Smooth muscle cell (in vitro differentiated cells): ENCODE data around the gene ENOX1. TPM values are rescaled to one million over a fixed set of nuclear protein-coding genes. Genes with fewer than 3 reads are reported as not detected.

Experiments used
- DNase-seq: peaks from one replicate; lab custom pipeline; 2025; ENCODE audit not compliant: unreplicated experiment; lab: John Stamatoyannopoulos, UW
- H2AFZ ChIP-seq: fragments of 200-600 bp; sonication (generic); 2 replicates; pipeline ENCODE4 v1.6.0; 2016; ENCODE audit warnings: antibody characterized with exemption, low read depth, mild to moderate bottlenecking
- H3F3A ChIP-seq: fragments of 200-600 bp; sonication (generic); 2 replicates; pipeline ENCODE4 v1.6.0; 2017; ENCODE audit warnings: antibody characterized with exemption, low read depth
- H3K27ac ChIP-seq: fragments of 200-600 bp; sonication (generic); 2 replicates; pipeline ENCODE4 v1.5.1; 2016; ENCODE audit warnings: low read depth, mild to moderate bottlenecking
- H3K27me3 ChIP-seq: fragments of 200-600 bp; sonication (generic); 2 replicates; pipeline ENCODE4 v1.6.1; 2016; ENCODE audit warnings: low read depth, mild to moderate bottlenecking
- H3K36me3 ChIP-seq: fragments of 200-600 bp; sonication (generic); 2 replicates; pipeline ENCODE4 v1.5.1; 2016; ENCODE audit warnings: low read depth
- H3K4me1 ChIP-seq: fragments of 200-600 bp; sonication (generic); 2 replicates; pipeline ENCODE4 v1.5.1; 2016; ENCODE audit warnings: low read depth
- H3K4me2 ChIP-seq: fragments of 200-600 bp; sonication (generic); 2 replicates; pipeline ENCODE4 v1.6.0; 2016; ENCODE audit warnings: mild to moderate bottlenecking
- H3K4me3 ChIP-seq: fragments of 200-600 bp; sonication (generic); 2 replicates; pipeline ENCODE4 v1.5.1; 2016; ENCODE audit warnings: mild to moderate bottlenecking
- H3K79me2 ChIP-seq: fragments of 200-600 bp; sonication (generic); 2 replicates; pipeline ENCODE4 v1.6.0; 2016; ENCODE audit warnings: low read depth, mild to moderate bottlenecking
- H3K9ac ChIP-seq: fragments of 200-600 bp; sonication (generic); 2 replicates; pipeline ENCODE4 v1.6.0; 2016; ENCODE audit warnings: low read depth
- H3K9me3 ChIP-seq: fragments of 200-600 bp; sonication (generic); replicated peaks from 2 replicates; pipeline ENCODE4 v1.5.1; 2016; ENCODE audit warnings: low read depth
- H4K20me1 ChIP-seq: fragments of 200-600 bp; sonication (generic); 2 replicates; pipeline ENCODE4 v1.6.0; 2016; ENCODE audit warnings: low read depth
- WGBS: methylation state at CpG from one replicate; pipeline ENCODE4 v1.1.7; 2016; ENCODE audit warnings: low lambda C conversion rate; 5-methylcytosine and 5-hydroxymethylcytosine counted together
- polyA plus RNA-seq: library from polyadenylated mRNA; unstranded; fragments of >200 nt; fragmentation: Nextera tagmentation; extraction: Ambion mirVana; gene quantifications from 2 replicates; pipeline ENCODE4 v1.2.1, GENCODE V29; 2016
- total RNA-seq: library from RNA; depleted of rRNA; stranded (reverse); fragments of >200 nt; gene quantifications from 2 replicates; pipeline ENCODE4 v1.2.3, GENCODE V29; 2014
- TF ChIP-seq, protein P1 (sequence below): fragments of 200-600 bp; sonication (generic); IDR thresholded peaks from 2 replicates; pipeline ENCODE4 v1.5.1; 2017; ENCODE audit warnings: borderline replicate concordance, mild to moderate bottlenecking, antibody characterized with exemption; ENCODE audit not compliant: insufficient read depth, poor library complexity, severe bottlenecking

ENOX1 gene
- total and polyA plus RNA-seq, 2 experiments from 2014 or later, result 1.9 to 2.6 TPM

DNA sequence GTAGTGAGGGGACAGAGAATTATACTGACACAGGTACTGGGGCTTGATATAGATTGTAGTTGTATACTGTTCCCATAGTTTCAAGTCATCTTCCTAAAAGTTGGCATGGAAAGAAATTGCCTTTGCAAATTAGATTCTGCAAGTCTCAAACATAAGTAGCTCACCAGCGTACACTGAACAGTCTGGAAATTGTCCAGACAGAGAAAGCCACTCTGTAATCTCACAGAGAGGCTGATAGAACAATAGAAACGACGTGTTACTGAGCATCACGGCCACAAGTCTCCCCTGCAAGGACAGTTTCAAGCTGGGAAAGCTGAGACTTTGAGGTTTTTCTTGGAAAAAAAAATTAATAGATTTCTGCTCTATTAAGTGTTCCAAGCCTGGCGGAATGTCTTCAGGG, 534.8 kb downstream of the ENOX1 start:
- Histone ChIP-seq H2AFZ (no peak overlapping the region), H4K20me1 (no peaks in the 10 kb centered on the region), H3K9ac (no peak overlapping the region), H3K4me1 (no peaks in the 10 kb centered on the region), H3F3A (no peaks in the 10 kb centered on the region), H3K27ac (no peak overlapping the region), H3K4me2 (no peak overlapping the region), H3K36me3 (no peaks in the 10 kb centered on the region), H3K27me3 (no peaks in the 10 kb centered on the region), H3K79me2 (no peaks in the 10 kb centered on the region), H3K9me3 (no peaks in the 10 kb centered on the region), H3K4me3 (no peak overlapping the region)
- TF ChIP-seq, protein P1, sequence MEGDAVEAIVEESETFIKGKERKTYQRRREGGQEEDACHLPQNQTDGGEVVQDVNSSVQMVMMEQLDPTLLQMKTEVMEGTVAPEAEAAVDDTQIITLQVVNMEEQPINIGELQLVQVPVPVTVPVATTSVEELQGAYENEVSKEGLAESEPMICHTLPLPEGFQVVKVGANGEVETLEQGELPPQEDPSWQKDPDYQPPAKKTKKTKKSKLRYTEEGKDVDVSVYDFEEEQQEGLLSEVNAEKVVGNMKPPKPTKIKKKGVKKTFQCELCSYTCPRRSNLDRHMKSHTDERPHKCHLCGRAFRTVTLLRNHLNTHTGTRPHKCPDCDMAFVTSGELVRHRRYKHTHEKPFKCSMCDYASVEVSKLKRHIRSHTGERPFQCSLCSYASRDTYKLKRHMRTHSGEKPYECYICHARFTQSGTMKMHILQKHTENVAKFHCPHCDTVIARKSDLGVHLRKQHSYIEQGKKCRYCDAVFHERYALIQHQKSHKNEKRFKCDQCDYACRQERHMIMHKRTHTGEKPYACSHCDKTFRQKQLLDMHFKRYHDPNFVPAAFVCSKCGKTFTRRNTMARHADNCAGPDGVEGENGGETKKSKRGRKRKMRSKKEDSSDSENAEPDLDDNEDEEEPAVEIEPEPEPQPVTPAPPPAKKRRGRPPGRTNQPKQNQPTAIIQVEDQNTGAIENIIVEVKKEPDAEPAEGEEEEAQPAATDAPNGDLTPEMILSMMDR, result no peak
- DNase-seq, result no peak
- WGBS, result 75% methylated on average over 5 of the region's 5 CpGs

DNA sequence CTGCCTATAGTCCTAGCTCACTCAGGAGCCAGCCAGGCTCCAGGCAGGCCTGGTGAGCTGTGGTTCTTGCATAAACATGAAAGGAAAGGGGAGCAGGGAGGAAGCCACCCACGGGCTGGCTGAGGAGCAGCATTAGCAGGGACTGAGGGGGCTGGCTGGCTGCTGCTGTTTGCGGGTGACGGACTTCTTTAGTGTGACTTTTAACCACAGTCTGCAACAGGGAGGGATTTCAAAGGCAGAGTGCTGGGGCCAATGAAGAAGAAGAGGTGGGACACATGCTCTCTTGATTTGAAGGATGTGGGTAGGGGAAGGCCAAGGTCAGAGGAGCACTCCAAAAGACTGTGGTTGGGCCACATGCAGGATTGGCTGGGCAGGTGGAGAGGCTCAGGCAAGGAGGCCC, 540.4 kb downstream of the ENOX1 start:
- H3K4me3 ChIP-seq, result no peak overlapping the region
- H3K4me1 ChIP-seq, result no peaks in the 10 kb centered on the region
- TF ChIP-seq, protein P1, result no peak
- H4K20me1 ChIP-seq, result no peaks in the 10 kb centered on the region
- H3K36me3 ChIP-seq, result no peaks in the 10 kb centered on the region
- H3K27me3 ChIP-seq, result no peaks in the 10 kb centered on the region
- H3K27ac ChIP-seq, result no peak overlapping the region
- no peak for DNase-seq
- H3K79me2 ChIP-seq, result no peaks in the 10 kb centered on the region
- no peak overlapping the region for H2AFZ ChIP-seq
- 58% methylated on average over 3 of the region's 3 CpGs for WGBS
- H3K9me3 ChIP-seq, result no peaks in the 10 kb centered on the region
- H3K4me2 ChIP-seq, result no peak overlapping the region
- H3K9ac ChIP-seq, result no peak overlapping the region
- no peaks in the 10 kb centered on the region for H3F3A ChIP-seq

DNA sequence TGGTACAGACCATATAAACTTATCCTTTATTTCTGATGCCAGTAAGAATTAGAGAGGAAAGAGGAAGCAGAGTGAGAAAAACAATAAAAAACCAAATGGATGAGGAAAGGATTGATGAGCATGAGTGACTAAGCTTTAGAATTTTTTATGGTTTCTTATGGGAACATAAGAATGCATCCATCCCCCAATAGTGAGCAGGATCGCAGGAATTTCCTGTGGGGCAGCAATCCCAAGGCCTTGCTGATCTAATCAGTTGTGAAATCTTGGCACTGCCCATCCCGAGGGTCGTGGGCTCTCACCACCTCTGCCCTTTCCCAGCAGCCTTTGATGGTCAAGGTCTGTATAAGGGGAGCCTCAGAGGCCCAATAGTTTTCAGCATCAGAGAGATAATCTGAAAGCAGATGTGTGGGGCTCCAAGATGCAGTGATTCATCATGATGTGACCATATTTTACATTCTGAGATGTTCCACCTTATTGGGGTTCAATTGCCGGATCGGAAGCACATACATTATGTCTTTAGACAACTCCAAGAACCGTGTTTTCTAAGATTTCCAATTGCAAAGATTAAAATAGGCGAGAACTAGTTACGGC, 541.3 kb downstream of the ENOX1 start:
- no peaks in the 10 kb centered on the region for H4K20me1 ChIP-seq
- no peaks in the 10 kb centered on the region for H3K79me2 ChIP-seq
- H2AFZ ChIP-seq, result no peak overlapping the region
- WGBS, result 74% methylated on average over 8 of the region's 8 CpGs
- no peak overlapping the region for H3K4me3 ChIP-seq
- TF ChIP-seq, protein P1, result no peak
- no peak for DNase-seq
- H3K27ac ChIP-seq, result peak overlapping the region; percentile 8
- no peaks in the 10 kb centered on the region for H3K4me1 ChIP-seq
- no peak overlapping the region for H3K9ac ChIP-seq
- H3K27me3 ChIP-seq, result no peaks in the 10 kb centered on the region
- H3F3A ChIP-seq, result no peaks in the 10 kb centered on the region
- no peaks in the 10 kb centered on the region for H3K9me3 ChIP-seq
- peak overlapping the region; percentile 33 for H3K4me2 ChIP-seq
- H3K36me3 ChIP-seq, result no peaks in the 10 kb centered on the region

DNA sequence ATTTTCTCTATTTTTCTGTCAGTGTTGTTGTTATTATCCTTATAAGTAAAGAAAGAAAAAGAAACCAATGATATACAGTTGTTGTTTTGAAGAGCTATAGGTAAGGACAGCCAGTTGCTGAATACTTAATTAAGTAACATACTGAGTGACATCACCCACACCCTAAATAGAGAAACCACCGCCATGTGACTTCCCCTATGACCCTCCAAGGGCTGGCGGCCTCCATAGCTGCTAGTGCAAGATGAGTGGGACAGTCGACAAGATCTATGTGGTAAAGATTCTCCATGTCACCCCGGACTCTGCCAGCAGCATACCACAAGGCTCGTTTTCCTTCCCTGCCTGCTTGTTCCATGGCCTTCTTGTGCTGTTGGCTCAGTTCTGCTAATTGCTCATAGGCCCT, 542.3 kb downstream of the ENOX1 start:
- no peak overlapping the region for H2AFZ ChIP-seq
- H4K20me1 ChIP-seq, result no peaks in the 10 kb centered on the region
- H3K9me3 ChIP-seq, result no peaks in the 10 kb centered on the region
- no peak for DNase-seq
- H3K79me2 ChIP-seq, result no peaks in the 10 kb centered on the region
- no peak overlapping the region for H3K27ac ChIP-seq
- H3F3A ChIP-seq, result no peaks in the 10 kb centered on the region
- no peak overlapping the region for H3K4me3 ChIP-seq
- H3K36me3 ChIP-seq, result no peaks in the 10 kb centered on the region
- 94% methylated on average over 5 of the region's 5 CpGs for WGBS
- no peaks in the 10 kb centered on the region for H3K27me3 ChIP-seq
- TF ChIP-seq, protein P1, result no peak
- H3K9ac ChIP-seq, result no peak overlapping the region
- H3K4me2 ChIP-seq, result no peak overlapping the region
- no peaks in the 10 kb centered on the region for H3K4me1 ChIP-seq
